ENCODE results near the gene FGF3. TPM values are rescaled to one million over a fixed set of nuclear protein-coding genes. Genes with fewer than 3 reads are reported as not detected.

Gene FGF3
- total RNA-seq, 1 donor from 2014 or later: not detected

DNA sequence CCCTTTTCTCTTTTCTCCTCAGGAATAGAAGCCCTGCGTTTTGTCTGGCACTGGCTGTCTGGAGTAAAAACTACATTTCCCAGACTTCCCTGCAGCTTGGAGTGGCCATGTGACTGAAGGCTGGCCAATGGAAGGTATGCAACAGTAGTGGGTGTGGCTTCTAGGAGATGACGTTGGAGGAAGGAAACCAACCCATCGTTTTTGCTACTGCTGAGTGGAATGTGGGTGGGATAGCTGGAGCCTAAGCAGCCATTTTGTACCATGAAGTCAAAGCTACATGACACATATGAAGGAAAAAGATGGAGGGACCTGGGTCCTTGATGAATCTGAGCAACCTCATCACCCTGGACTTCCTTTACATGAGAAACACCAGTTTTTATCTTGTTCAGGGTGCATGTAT, 19.6 kb downstream of the FGF3 start:
- TF ChIP-seq, protein P1, sequence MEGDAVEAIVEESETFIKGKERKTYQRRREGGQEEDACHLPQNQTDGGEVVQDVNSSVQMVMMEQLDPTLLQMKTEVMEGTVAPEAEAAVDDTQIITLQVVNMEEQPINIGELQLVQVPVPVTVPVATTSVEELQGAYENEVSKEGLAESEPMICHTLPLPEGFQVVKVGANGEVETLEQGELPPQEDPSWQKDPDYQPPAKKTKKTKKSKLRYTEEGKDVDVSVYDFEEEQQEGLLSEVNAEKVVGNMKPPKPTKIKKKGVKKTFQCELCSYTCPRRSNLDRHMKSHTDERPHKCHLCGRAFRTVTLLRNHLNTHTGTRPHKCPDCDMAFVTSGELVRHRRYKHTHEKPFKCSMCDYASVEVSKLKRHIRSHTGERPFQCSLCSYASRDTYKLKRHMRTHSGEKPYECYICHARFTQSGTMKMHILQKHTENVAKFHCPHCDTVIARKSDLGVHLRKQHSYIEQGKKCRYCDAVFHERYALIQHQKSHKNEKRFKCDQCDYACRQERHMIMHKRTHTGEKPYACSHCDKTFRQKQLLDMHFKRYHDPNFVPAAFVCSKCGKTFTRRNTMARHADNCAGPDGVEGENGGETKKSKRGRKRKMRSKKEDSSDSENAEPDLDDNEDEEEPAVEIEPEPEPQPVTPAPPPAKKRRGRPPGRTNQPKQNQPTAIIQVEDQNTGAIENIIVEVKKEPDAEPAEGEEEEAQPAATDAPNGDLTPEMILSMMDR (IDR thresholded peaks at IDR 0.05; ENCODE audit: borderline replicate concordance): no peak
- no peaks in the 10 kb centered on the region for H3K36me3 ChIP-seq
- H3K27me3 ChIP-seq (ENCODE audit: low read depth): peaks cover 5% of the 10 kb centered on the region
- intact Hi-C loops (cut with micrococcal nuclease): no loop called here
- peaks cover 5% of the 10 kb centered on the region for H3K9me3 ChIP-seq (replicated peaks)
- H3K27ac ChIP-seq (replicated peaks): no peak overlapping the region
- DNase-seq: no peak
- no peak overlapping the region for H3K4me3 ChIP-seq
- H3K4me1 ChIP-seq: peaks cover 4% of the 10 kb centered on the region

- Histone ChIP-seq H3K27ac (replicated peaks) (no peak overlapping the region), H3K4me3 (no peak overlapping the region), H3K27me3 (ENCODE audit: low read depth) (peaks cover 5% of the 10 kb centered on the region), H3K4me1 (no peaks in the 10 kb centered on the region), H3K36me3 (no peaks in the 10 kb centered on the region), H3K9me3 (replicated peaks) (peaks cover 5% of the 10 kb centered on the region)
- intact Hi-C loops (cut with micrococcal nuclease): no loop called here
- no peak for DNase-seq
- TF ChIP-seq, protein P1 (IDR thresholded peaks at IDR 0.05; ENCODE audit: borderline replicate concordance): no peak
Measured at GRCh38 chr11:69799097-69799496, 20.1 kb downstream of the FGF3 start.

- no peak overlapping the region for H3K27ac ChIP-seq (replicated peaks)
- H3K27me3 ChIP-seq (ENCODE audit: low read depth): peaks cover 5% of the 10 kb centered on the region
- no peaks in the 10 kb centered on the region for H3K4me1 ChIP-seq
- peaks cover 5% of the 10 kb centered on the region for H3K9me3 ChIP-seq (replicated peaks)
- TF ChIP-seq, protein P1 (IDR thresholded peaks at IDR 0.05; ENCODE audit: borderline replicate concordance): no peak
- no peak overlapping the region for H3K4me3 ChIP-seq
- intact Hi-C loops (cut with micrococcal nuclease): no loop called here
- no peaks in the 10 kb centered on the region for H3K36me3 ChIP-seq
- no peak for DNase-seq
Measured at GRCh38 chr11:69797737-69798528, 21.3 kb downstream of the FGF3 start.

DNA sequence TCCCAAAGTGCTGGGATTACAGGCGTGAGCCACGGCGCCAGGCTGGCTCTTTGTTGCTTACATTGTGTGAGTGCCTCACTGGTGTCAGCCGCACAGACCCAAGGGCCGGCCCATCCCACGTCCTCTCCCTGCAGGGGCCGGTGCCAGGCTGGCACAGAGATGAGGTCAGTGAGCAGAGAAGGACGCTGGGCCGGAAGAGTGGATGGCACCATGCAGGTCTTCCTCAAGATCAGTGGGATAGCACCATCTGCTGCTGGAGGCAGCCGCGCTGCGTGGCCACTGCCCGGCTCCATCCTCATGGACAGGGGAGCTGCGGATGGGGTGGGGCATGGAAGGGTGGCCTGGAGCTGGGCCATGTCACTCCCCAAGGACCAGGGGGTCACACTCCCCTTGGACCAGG, 22.1 kb downstream of the FGF3 start:
- Histone ChIP-seq H3K4me1 (no peaks in the 10 kb centered on the region), H3K9me3 (replicated peaks) (peaks cover 5% of the 10 kb centered on the region), H3K27me3 (ENCODE audit: low read depth) (peaks cover 9% of the 10 kb centered on the region), H3K36me3 (no peaks in the 10 kb centered on the region), H3K4me3 (no peak overlapping the region), H3K27ac (replicated peaks) (no peak overlapping the region)
- TF ChIP-seq, protein P1 (IDR thresholded peaks at IDR 0.05; ENCODE audit: borderline replicate concordance): no peak
- intact Hi-C loops (cut with micrococcal nuclease): no loop called here
- no peak for DNase-seq

- H3K27ac ChIP-seq (replicated peaks): no peak overlapping the region
- DNase-seq: no peak
- H3K4me1 ChIP-seq: no peaks in the 10 kb centered on the region
- peaks cover 7% of the 10 kb centered on the region for H3K27me3 ChIP-seq (ENCODE audit: low read depth)
- intact Hi-C loops (cut with micrococcal nuclease): no loop called here
- peaks cover 5% of the 10 kb centered on the region for H3K9me3 ChIP-seq (replicated peaks)
- TF ChIP-seq, protein P1 (IDR thresholded peaks at IDR 0.05; ENCODE audit: borderline replicate concordance): no peak
- no peaks in the 10 kb centered on the region for H3K36me3 ChIP-seq
- H3K4me3 ChIP-seq: no peak overlapping the region
Measured at GRCh38 chr11:69796063-69796462, 23.2 kb downstream of the FGF3 start.
